Measurements from ENCODE around the gene TM9SF1. TPM values are rescaled to one million over a fixed set of nuclear protein-coding genes. Genes with fewer than 3 reads are reported as not detected.

Gene TM9SF1
- total RNA-seq, 2 experiments from 2014 or later = 12.9 to 13.0 TPM

GRCh38 chr14:24149302-24149969 is 45.8 kb downstream of the TM9SF1 start:
- ATAC-seq (ENCODE audit: poor library complexity) = no peak
- ChIA-PET CTCF (interaction anchor here (5.5 kb wide), 1 partner anchor 12 kb away, joined by 32 read pairs; the partner anchor contains the start of gene IRF9), POLR2A (interaction anchor here (2.3 to 8.1 kb wide), 5 partner anchors 8 to 35 kb away, joined by 9 to 154 read pairs (median 119); partner anchors contain the start of genes DCAF11, EMC9, IRF9 and NRL)
- TF ChIP-seq CTCF (IDR thresholded peaks at IDR 0.05) = no peak
- Histone ChIP-seq H3K4me1 (ENCODE audit: insufficient read depth, low read length) (peaks cover 56% of the 10 kb centered on the region), H3K27me3 (ENCODE audit: control insufficient read depth in 1 of 2, insufficient read depth in 2 of 2, low read length in 2 of 2) (no peaks in the 10 kb centered on the region), H3K4me3 (ENCODE audit: low read length) (no peak overlapping the region), H3K27ac (ENCODE audit: low read depth in 1 of 2, low read length in 2 of 2) (no peak overlapping the region), H3K36me3 (ENCODE audit: insufficient read depth, low read length) (peaks cover 55% of the 10 kb centered on the region), H3K9me3 (ENCODE audit: control insufficient read depth in 1 of 2, insufficient read depth in 1 of 2, low read length in 2 of 2) (no peaks in the 10 kb centered on the region)
- no peak for DNase-seq
- Mint-ChIP-seq H3K4me1 (ENCODE audit: low read depth) (peaks cover 47% of the 10 kb centered on the region), H3K9me3 (no peaks in the 10 kb centered on the region), H3K36me3 (ENCODE audit: low read depth) (peaks cover 77% of the 10 kb centered on the region), H3K27ac (peak overlapping the region; percentile 53), H3K4me3 (peak overlapping the region; percentile 99), H3K27me3 (no peaks in the 10 kb centered on the region)
- intact Hi-C loops (cut with DNase I, micrococcal nuclease) = loop anchor here in 1 of 2 experiments (5.0 kb wide), 2 partner anchors 38 to 83 kb away; partner anchors contain the start of genes GMPR2, IPO4 and NEDD8

DNA sequence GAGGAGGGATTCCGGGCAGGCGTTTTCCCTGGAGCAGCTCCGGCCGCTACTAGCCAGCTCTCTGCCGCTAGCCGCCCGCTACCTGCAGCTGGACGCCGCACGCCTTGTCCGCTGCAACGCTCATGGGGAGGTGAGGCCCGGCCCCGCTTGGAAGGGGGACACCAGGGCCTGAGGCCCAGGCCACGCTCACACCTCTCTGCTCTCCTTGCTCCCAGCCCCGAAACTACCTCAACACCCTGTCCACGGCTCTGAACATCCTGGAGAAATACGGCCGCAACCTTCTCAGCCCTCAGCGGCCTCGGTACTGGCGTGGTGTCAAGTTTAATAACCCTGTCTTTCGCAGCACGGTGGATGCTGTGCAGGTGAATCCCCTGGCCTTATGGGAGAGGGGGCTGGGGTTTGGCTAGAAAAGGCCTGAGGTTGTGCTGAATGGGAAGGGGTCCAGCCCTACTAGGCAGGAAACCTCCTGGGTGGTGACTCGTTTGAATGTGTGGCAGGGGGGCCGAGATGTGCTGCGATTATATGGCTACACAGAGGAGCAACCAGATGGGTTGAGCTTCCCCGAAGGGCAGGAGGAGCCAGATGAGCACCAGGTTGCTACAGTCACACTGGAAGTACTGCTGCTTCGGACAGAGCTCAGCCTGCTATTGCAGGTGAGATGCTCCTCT is 47.3 kb downstream of the TM9SF1 start:
- no peak for ATAC-seq (ENCODE audit: poor library complexity)
- no peaks in the 10 kb centered on the region for H3K9me3 Mint-ChIP-seq
- CTCF ChIA-PET = interaction anchor here (1.0 to 5.5 kb wide), 4 partner anchors 13 to 184 kb away, joined by 3 to 32 read pairs (median 4); partner anchors contain the start of genes DCAF11, IRF9, MDP1 and NRL
- Histone ChIP-seq H3K9me3 (ENCODE audit: control insufficient read depth in 1 of 2, insufficient read depth in 1 of 2, low read length in 2 of 2) (no peaks in the 10 kb centered on the region), H3K4me3 (ENCODE audit: low read length) (peak overlapping the region; percentile 93), H3K27ac (ENCODE audit: low read depth in 1 of 2, low read length in 2 of 2) (peak overlapping the region; percentile 46 to 76), H3K36me3 (ENCODE audit: insufficient read depth, low read length) (peaks cover 69% of the 10 kb centered on the region), H3K4me1 (ENCODE audit: insufficient read depth, low read length) (peaks cover 62% of the 10 kb centered on the region), H3K27me3 (ENCODE audit: control insufficient read depth in 1 of 2, insufficient read depth in 2 of 2, low read length in 2 of 2) (no peaks in the 10 kb centered on the region)
- intact Hi-C loops (cut with DNase I, micrococcal nuclease) = loop anchor here (1.0 to 5.0 kb wide), 6 partner anchors 12 to 85 kb away; partner anchors contain the start of genes GMPR2 (in 2 of the 2), IPO4 (in 2 of the 2), NEDD8 (in 2 of the 2) and IRF9 (in 1 of the 2)
- POLR2A ChIA-PET = interaction anchor here (1.0 to 8.1 kb wide), 13 partner anchors 8 to 294 kb away, joined by 3 to 154 read pairs (median 16); partner anchors contain the start of genes DCAF11, IPO4, IRF9 and MDP1
- peaks cover 58% of the 10 kb centered on the region for H3K4me1 Mint-ChIP-seq (ENCODE audit: low read depth)
- peak in 1 of 14 experiments; percentile 30 for DNase-seq
- H3K4me3 Mint-ChIP-seq = peak overlapping the region; percentile 99
- H3K27ac Mint-ChIP-seq = peak overlapping the region; percentile 90
- no peak for TF ChIP-seq CTCF (IDR thresholded peaks at IDR 0.05)
- H3K27me3 Mint-ChIP-seq = no peaks in the 10 kb centered on the region
- peaks cover 86% of the 10 kb centered on the region for H3K36me3 Mint-ChIP-seq (ENCODE audit: low read depth)
